SU-DHL-6 (cell line): ENCODE data around the gene PTGER2.

Experiments
- H2AFZ ChIP-seq: fragments of 200-600 bp; sonication (generic); 2 replicates; pipeline ENCODE4 v1.6.1; 2014; ENCODE audit warnings: low read depth, mild to moderate bottlenecking, moderate library complexity, mixed read lengths, antibody characterized with exemption, low read length; ENCODE audit not compliant: severe bottlenecking
- H3F3A ChIP-seq: fragments of 200-600 bp; shearing (Covaris generic); 2 replicates; pipeline ENCODE4 v1.6.0; 2016; ENCODE audit warnings: antibody characterized with exemption, mild to moderate bottlenecking; ENCODE audit not compliant: insufficient read depth
- H3K27ac ChIP-seq: fragments of 200-600 bp; sonication (generic); 2 replicates; pipeline ENCODE4 v1.5.1; 2016; ENCODE audit warnings: low read depth, mild to moderate bottlenecking, low read length, moderate library complexity, mixed read lengths
- H3K27me3 ChIP-seq: fragments of 200-600 bp; sonication (generic), shearing (Covaris generic); 2 replicates; pipeline ENCODE4 v1.6.0; 2014; ENCODE audit warnings: mild to moderate bottlenecking, low read length
- H3K36me3 ChIP-seq: fragments of 200-600 bp; sonication (generic); 2 replicates; pipeline ENCODE4 v1.6.1; 2014; ENCODE audit warnings: mild to moderate bottlenecking, low read length, mixed read lengths
- H3K4me2 ChIP-seq: fragments of 300-600, 200-600 bp; shearing (Covaris generic), sonication (generic); 2 replicates; pipeline ENCODE4 v1.6.0; 2014; ENCODE audit warnings: low read length, low read depth, mild to moderate bottlenecking; ENCODE audit not compliant: poor library complexity, severe bottlenecking
- H3K4me3 ChIP-seq: fragments of 200-600 bp; sonication (generic); 2 replicates; pipeline ENCODE4 v1.5.1; 2014; ENCODE audit warnings: antibody characterized with exemption, low read length, mild to moderate bottlenecking, mixed read lengths; ENCODE audit not compliant: insufficient read depth, poor library complexity, severe bottlenecking
- H3K79me2 ChIP-seq: fragments of 200-600 bp; sonication (generic); 2 replicates; pipeline ENCODE4 v1.6.1; 2014; ENCODE audit warnings: mild to moderate bottlenecking, low read length, moderate library complexity; ENCODE audit not compliant: insufficient read depth
- H3K9ac ChIP-seq: fragments of 200-600 bp; sonication (generic); 2 replicates; pipeline ENCODE4 v1.7.0; 2014; ENCODE audit warnings: mild to moderate bottlenecking, low read length
- H3K9me2 ChIP-seq: fragments of 200-600 bp; sonication (generic); replicated peaks from 2 replicates; pipeline ENCODE4 v1.6.1; 2014; ENCODE audit warnings: low read length; ENCODE audit not compliant: insufficient read depth
- H3K9me3 ChIP-seq: fragments of 200-600 bp; sonication (generic); 2 replicates; pipeline ENCODE4 v1.6.1; 2014; ENCODE audit warnings: low read length, mixed read lengths; ENCODE audit not compliant: insufficient read depth
- H4K20me1 ChIP-seq: fragments of 200-600 bp; sonication (generic); 2 replicates; pipeline ENCODE4 v1.6.1; 2014; ENCODE audit warnings: low read depth, mild to moderate bottlenecking, antibody characterized with exemption, low read length, moderate library complexity, mixed read lengths
- CTCF ChIP-seq: fragments of 200-600 bp; sonication (generic); IDR thresholded peaks from one replicate; pipeline ENCODE4 v1.5.1; 2017; ENCODE audit warnings: antibody characterized with exemption, mild to moderate bottlenecking, low read length, moderate library complexity; ENCODE audit not compliant: insufficient read depth, poor library complexity, severe bottlenecking
- EZH2phosphoT487 ChIP-seq: fragments of 200-600 bp; sonication (generic), shearing (Covaris generic); conservative IDR thresholded peaks from 2 replicates; pipeline ENCODE4 v1.6.1; 2018; ENCODE audit warnings: mild to moderate bottlenecking, antibody characterized with exemption, low read length, moderate library complexity, mixed read lengths

The PTGER2 gene

GRCh38 chr14:52318062-52318461 is 4.0 kb downstream of the PTGER2 start:
- Histone ChIP-seq H4K20me1 (no peaks in the 10 kb centered on the region), H2AFZ (no peak overlapping the region), H3K9me2 (no peaks in the 10 kb centered on the region), H3K4me3 (no peak overlapping the region), H3K27me3 (no peaks in the 10 kb centered on the region), H3K79me2 (no peaks in the 10 kb centered on the region), H3K36me3 (no peaks in the 10 kb centered on the region), H3F3A (no peaks in the 10 kb centered on the region), H3K4me2 (no peak overlapping the region), H3K9me3 (no peaks in the 10 kb centered on the region), H3K9ac (no peak overlapping the region), H3K27ac (no peak overlapping the region)
- no peak for TF ChIP-seq CTCF
- no peak for TF ChIP-seq EZH2phosphoT487

- H3K9ac ChIP-seq = no peak overlapping the region
- H4K20me1 ChIP-seq = no peaks in the 10 kb centered on the region
- no peaks in the 10 kb centered on the region for H3K27me3 ChIP-seq
- no peak for TF ChIP-seq CTCF
- no peak for TF ChIP-seq EZH2phosphoT487
- no peak overlapping the region for H3K4me2 ChIP-seq
- no peaks in the 10 kb centered on the region for H3K36me3 ChIP-seq
- H3K79me2 ChIP-seq = no peaks in the 10 kb centered on the region
- no peaks in the 10 kb centered on the region for H3F3A ChIP-seq
- no peak overlapping the region for H3K4me3 ChIP-seq
- no peak overlapping the region for H3K27ac ChIP-seq
- H3K9me3 ChIP-seq = no peaks in the 10 kb centered on the region
- no peak overlapping the region for H2AFZ ChIP-seq
- no peaks in the 10 kb centered on the region for H3K9me2 ChIP-seq
Observed at GRCh38 chr14:52318826-52319645, 4.9 kb downstream of the PTGER2 start.

- H3K27me3 ChIP-seq = no peaks in the 10 kb centered on the region
- H3K36me3 ChIP-seq = no peaks in the 10 kb centered on the region
- TF ChIP-seq CTCF = no peak
- TF ChIP-seq EZH2phosphoT487 = no peak
- H3K4me3 ChIP-seq = no peak overlapping the region
- no peak overlapping the region for H2AFZ ChIP-seq
- no peaks in the 10 kb centered on the region for H3K9me3 ChIP-seq
- H3F3A ChIP-seq = no peaks in the 10 kb centered on the region
- H3K9ac ChIP-seq = no peak overlapping the region
- no peak overlapping the region for H3K27ac ChIP-seq
- H3K79me2 ChIP-seq = no peaks in the 10 kb centered on the region
- no peaks in the 10 kb centered on the region for H3K9me2 ChIP-seq
- H4K20me1 ChIP-seq = no peaks in the 10 kb centered on the region
- H3K4me2 ChIP-seq = no peak overlapping the region
Observed at GRCh38 chr14:52319919-52320318, 5.8 kb downstream of the PTGER2 start.
